ENCODE data around the gene CYP11A1.
"Not testable (repeated sequence)": the region's sequence is repeated elsewhere in the genome, so short reads cannot be mapped to it uniquely, and the experiment has no call there.

The CYP11A1 gene

DNA sequence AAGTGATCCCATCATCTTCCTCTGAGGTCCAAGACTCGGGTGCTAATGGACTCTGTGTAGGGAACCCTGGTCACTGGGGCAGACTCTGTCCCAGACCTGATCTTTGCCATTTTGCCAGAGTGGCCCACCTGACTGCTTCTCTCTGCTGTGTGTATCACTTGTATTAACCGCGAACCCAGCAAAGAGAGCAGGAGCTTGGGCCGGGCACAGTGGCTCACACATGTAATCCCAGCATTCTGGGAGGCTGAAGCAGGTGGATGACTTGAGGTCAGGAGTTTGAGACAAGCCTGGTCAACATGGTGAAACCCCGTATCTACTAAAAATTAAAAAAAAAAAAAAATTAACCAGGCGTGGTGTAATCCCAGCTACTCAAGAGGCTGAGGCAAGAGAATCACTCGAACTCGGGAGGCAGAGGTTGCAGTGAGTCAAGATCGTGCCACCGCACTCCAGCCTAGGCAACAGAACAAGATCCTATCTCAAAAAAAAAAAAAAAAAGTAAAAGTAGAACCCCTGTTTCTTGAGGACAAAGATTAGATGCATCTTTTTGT, 32.9 kb upstream of the CYP11A1 start:
- DNase-seq = no peak

DNA sequence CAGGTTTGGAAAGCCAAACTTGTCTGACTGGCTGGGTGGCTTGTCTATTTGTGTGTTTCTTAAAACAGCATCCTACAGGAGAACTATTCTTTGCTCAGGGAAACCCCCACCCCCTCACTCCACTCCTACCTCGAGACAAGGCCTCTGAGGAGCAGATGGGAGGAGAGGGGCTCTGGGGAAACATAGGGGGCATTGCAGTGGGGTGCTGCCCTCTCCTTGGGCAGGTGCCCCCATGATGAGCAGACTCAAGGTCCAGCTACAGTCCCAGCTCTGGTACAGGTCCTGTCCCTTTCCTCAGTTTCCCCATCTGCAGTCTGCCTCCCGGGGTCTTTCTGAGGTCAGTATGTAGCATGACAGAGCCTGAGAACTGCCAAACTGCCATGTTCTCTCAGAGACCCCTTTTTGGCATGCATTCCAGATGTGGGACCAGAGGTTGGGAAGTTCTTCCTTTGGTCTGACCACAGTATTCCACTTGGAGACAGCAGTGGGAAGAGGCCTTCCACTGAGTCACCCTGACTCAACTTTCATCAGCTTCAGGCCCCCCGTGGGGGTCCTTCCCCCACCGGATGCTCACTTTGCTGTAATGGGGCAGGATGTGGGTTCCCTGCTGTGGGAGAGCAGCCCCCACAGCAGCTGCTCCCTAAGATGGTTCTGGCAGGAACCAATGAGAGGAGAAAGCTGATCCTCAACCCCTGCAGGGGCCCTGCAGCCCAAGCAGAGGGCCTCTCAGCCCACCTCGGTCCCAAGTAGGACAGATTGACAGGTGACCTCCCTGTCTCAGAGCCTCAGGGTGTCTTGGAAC, 32.3 kb upstream of the CYP11A1 start:
- DNase-seq = no peak

DNA sequence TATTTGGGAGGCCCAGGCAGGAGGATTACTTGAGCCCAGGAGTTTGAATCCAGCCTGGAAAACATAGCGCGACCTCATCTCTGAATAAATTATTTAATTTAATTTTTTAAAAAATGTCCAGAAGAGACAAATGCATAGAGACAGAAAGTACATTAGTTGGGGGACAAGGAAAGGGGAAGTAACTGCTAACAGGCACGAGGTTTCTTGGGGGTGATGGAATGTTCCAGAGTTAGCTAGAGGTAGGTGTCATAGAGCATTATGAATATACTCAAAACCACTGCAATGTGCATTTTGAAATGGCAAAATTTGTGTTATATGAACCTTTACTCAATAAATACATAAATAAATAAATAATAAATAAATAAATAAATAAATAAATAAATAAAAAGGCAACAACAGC, 31.7 kb upstream of the CYP11A1 start:
- no peak for DNase-seq

DNA sequence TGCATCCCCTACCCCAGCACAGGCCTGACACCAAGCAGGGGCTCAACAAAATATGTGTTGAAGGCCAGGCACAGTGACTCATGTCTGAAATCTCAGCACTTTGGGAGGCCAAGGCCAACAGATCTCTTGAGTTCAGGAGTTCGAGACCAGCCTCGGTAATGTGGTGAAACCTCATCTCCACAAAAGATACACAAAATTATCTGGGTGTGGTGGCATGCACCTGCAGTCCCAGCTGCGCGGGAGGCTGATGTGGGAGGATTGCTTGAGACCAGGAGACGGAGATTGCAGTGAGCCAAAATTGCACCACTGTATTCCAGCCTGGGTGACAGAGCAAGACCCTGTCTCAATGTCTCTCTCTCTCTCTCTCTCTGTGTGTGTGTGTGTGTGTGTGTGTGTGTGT, 30.7 kb upstream of the CYP11A1 start:
- DNase-seq = no peak

DNA sequence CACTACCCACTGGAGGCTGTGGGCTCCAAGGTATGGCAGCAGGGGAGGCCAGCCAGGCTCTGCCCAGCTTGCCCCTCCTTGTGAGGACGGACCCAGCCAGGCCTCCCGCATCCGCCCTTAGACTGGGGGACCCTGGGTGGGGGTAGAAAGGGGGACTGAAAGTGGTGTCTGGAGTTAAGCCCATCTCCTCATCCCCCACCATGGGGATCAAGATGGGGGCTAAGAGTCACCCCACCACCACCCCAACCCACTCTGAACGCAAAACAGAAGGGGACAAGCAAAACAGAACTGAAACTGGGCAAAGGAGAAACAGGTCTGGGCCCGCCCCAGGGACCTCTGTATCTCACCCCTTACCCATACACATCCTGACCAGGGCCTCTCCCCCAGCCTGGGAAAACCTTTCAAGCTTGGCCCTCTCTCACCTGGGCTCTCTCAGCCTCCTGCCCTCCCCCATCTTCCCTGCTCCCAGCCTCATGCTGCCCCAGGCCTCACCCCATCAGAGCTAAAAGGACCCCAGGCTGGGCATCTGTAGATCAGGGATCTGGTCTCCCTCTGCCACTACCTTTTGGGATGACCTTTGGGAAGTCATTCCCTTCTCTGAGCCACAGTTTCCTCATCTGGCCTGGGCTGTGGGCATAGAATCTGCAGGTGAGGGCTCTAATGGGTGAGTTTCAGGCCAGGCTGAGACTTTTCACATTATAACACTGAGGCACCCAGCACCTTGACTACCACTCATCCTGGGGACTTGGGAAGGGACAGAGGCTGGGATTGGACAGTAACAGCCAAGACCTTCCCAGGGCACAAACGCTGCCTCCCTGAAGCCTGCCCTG, 30.0 kb upstream of the CYP11A1 start:
- DNase-seq = no peak

DNA sequence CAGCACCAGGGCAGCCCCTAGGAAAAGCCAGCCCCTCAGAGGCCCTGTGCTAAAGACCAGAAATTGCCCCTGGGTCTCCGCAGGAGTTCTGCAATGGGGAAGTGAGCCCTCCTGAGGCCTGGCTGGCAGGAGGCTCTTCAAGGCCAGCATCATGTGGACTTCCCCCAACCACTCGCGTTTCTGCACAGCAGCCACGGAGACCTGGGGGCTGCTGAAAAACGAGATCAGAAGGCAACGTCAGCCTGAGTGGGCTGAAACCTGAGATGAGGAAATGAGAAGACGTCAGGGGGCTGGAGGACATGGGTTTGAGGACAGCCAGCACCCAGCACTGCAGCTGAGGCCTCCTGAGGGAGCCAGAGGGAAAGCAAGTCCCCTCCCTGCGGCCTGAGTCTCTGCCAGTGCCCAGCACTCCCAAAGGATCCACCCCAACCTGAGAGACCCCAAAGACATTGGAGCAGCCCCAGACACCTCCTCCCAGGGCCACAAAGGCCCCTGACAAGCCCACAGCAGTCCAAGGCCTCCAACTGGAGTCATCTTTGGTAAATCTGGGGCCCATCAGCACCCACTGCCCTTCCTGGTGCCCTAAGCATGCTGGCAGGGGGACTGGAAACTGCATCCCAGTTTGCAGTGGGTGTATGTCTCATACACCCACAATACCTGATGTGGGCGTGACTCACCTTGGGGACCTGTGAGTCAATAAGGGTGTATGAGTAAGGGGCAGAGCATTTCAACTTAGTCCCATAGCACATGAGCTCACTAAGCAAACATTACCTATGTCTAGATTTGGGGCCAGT, 29.2 kb upstream of the CYP11A1 start:
- no peak for DNase-seq

DNA sequence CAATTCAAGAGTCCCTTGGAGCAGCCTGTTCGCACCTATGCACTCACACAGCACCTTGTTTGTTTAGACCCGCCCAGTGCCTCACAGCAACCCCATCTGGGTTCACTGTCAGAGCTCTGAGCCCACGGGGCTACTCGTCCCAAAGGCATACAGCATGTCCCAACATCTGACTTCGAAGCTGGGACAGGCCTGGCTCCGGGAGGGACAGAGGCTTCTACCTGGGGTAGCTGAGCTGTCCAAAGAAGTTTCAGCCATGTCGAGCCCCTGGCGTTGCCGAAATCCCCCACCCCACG, 28.6 kb upstream of the CYP11A1 start:
- no peak for DNase-seq

DNA sequence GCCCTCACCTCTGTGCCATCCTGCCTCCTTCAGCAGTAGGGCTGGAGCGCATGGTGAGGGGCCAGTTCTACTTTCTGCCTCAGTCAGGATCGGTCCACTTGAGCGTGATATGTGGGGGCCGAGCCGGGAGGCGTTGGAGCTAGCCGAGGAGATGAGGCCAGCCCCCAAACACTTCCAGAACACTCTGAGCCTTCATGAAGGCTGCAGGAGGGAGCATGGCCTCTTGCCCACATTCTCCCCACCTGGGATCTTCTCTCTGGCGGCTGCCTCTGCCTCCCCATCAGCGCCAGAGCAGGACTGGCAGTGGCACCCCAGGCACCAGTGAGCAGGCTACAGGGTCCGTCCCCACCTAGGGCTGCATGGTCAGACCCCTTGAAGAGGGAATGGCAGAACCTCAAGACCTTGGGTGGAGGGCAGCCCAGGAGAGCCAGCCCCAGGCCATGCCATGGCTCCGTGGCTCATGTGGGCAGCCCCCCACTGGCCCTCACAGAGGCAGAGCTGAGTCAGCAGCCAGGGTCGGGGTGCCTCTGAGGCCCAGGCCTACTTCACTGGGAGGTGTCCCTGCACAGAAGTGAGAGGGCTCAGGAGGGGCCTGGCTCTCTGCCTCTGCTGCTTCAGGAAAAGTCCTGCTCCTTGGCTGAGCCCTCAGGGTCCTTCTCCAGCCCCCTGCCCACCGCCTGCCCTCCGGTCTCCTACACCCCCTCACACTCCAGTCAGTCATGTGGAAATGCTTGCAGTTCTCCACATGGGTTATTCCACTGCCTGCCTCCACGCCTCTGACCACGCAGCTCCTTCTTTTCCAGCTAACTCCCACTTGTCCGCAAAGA, 28.1 kb upstream of the CYP11A1 start:
- no peak for DNase-seq

DNA sequence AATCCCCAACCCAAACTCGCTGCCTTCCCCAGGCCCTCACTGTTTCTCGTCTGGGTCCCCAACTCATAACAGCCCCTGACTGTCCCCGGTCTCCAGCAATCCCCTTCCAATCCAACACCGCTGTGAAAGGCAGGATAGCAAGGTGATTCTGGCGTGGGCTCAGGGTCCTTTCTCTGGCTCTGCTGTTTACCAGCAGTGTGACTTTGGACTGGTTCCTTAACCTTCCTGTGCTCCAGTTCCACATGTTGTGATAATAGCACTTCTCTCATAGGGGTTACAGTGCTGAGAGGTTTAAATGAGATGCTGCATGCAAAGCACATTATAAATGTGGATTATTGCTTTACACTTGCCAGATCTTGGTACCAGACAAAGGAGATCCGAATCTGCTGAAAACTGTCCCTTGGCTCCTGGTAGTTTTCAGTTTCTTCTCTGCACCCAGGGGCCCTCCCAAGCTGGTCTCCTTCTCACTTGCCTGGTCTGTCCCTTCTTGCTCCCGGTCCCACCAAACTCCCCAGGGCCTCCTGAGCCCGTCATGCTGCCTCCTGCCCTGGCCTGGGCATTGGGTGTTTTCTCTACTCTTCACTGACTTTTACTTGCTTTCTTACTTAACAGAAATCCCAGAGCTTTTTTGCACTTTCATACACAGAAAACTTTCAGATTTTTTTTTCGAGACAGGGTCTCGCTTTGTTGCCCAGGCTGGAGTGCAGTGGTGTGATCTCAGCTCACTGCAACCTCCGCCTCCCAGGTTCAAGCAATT, 26.8 kb upstream of the CYP11A1 start:
- no peak for DNase-seq

DNA sequence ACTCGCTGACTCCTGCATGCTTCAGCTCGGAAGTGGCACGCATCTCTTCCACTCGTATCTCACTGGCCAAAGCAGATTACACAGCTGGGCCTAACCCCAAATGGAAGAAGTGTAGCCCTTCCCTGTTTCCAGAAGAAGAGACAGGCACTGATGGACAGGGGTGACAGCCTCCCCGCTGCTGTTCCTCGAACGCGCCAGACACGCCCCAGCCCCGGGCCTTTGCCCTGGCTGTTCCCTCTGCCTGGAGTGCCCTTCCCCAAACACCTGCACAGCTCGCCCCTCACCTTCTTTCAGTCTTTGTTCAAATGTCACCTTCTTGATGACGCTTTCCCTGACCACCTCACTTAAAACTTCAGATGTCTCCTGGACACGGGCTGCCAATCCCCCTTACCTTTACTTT, 26.0 kb upstream of the CYP11A1 start:
- no peak for DNase-seq

DNA sequence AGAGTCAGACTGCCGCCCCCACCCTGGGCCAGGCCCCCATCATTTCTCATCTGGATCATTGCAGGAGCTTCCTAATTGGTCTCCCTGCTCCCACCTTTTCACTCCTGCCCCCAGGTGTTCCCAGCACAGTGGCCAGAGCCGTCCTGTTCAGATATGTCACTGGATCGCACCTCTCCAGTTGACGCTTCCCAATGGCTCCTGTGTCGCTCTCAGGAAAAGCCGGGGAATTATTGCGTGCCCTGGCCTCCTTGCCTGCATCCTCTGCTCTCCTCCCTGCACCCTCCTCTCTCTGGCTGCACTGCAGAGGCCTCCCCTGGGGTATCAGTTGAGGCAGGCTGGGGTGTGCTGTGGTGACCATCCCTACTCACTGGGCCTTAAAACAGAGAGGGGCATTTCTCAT, 25.5 kb upstream of the CYP11A1 start:
- DNase-seq = no peak

DNA sequence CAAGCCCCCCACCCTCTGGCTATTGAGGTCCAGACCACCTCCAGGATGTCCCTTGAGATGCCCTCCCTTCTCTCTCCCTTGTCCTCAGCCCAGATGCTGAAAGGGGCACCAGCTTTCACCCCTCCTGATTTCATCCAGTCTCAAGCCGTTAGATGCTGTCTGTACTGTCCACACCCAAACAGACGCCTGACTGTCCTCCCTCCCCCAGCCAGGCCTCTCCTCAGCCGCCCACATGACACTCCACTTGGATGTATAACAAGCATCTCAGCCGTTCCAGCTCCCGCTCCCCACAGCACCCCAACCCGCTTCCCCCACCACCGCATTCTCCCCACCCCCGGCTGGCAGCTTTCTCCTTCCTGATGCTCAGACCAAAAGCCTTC, 25.0 kb upstream of the CYP11A1 start:
- no peak for DNase-seq

DNA sequence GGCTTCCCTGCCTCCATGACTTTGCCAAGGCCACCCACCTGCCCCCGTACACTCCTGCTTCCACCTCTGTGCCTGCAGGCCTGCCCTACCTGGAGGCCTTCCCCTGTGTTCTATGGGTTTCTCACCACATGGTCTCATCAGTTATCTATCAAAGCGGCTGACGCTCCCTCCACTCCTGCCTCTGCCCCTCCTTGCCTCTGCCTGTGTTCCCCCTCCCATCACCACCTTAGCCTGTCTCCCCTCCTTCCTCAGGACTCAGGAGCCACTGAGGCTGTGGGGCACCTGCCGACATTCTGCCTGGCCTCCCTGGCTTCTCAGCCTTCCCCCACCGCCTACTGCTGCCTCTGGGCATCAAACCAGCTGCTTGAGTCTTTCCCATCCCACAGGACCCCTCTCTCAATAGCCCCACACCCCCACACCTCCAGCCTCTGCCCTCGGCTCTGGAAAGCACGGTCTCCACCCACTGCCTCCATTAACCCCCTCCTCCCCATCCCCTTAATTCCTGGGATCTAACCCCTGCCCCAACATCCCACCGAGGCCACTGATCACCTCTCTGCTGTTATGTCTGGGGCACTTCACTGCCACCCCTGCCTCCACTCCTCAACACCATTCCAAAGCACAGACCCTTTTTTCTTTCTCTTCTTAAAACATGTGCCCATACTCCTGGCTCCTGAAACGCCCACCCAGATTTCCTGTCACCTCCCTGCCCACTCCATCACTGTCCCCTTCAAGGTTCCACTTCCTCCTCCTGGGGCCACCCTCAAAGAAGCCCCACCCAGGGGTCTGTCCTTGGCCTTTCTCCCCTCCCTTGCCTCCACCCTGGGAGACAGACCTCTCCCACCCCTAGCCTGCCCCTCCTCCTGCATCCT, 24.4 kb upstream of the CYP11A1 start:
- DNase-seq = no peak

DNA sequence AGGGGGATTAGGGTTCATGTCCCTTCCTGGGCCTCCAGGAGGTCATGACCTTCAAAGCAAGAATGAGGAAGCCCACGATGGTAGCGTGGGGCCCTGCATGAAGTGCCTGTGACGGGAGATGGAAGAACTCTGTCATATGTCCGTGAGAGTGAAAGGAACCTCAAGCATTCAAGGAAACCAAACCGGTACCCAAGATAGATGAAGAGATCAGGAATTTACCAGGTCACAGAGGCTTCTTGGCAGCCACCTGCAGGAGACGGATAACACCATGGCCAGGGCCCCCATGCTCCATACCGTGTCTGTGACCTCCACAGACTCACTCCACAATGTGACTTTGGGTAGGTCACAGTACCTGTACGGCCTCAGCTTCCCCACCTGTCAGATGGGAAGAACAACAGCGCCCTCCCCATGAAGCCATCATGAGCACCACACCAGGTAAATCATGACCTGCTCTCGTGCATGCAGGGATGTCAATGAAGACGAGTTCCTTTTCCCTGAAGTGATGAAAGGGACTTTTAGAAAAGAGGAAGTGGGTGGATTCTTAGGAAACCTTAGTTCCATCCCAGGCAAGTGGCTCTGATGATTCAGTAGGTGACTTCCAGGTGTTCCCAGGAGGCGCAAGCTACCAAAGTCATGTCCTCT, 23.3 kb upstream of the CYP11A1 start:
- DNase-seq = no peak

DNA sequence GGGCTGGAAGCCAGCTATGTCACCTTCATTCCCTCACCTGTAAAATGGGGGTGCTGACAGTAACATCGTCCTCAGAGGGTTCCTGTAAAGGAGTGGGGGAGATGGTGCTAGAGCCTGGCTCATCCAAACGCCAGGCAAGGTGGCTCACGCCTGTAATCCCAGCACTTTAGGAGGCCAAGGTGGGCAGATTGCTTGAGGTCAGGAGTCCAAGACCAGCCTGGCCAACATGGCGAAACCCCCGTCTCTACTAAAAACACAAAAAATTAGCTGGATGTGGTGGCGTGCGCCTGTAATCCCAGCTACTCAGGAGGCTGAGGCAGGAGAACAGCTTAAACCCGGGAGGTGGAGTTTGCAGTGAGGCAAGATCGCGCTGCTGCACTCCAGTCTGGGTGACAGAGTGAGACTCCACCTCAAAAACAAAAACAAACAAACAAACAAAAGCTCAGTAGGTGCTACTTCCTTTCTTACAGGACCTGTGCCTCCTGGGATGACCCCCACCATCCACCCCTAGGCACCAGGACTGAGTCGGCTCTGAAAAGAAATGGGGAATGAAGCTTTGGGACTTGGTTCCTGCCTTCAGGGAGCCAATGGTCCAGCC, 22.7 kb upstream of the CYP11A1 start:
- DNase-seq = not testable (repeated sequence)

DNA sequence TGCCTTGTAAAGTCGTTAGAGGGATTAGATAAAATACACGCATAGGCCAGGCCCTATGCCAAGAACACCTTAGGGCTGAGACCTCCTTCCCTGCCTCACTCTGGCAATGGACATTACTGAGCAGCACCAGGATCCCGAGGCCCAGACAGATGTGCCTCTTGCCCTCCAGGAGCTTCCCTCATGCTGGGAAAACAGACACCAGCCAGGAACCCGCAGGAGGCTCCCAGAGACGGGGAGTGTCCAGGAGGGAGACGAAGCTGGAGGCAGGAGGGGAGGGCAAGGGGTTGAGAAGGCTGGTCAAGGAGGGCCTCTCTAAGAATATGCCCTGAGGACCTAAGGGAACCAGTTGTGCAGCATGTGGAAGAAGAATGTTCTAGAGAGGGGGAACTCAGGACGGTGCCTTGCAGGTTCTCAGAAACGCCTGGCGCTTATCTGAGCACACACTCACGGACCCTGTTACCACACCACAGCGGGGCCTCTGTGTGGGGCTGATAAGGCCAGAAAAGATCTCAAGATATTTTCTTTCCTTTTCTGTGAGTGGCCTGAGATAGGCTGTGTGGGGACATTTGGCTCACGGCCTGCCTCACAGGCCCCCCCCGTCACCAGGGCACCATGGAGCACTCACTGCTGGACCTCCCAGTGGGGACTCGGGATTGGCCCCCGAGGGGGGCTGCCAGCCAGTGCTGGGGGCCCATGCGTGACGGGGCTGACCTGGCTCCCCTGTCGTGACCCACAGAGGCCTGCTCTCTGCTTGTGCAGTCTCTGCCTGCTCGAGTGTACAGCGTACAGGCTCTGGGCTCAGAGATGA, 22.0 kb upstream of the CYP11A1 start:
- no peak for DNase-seq

DNA sequence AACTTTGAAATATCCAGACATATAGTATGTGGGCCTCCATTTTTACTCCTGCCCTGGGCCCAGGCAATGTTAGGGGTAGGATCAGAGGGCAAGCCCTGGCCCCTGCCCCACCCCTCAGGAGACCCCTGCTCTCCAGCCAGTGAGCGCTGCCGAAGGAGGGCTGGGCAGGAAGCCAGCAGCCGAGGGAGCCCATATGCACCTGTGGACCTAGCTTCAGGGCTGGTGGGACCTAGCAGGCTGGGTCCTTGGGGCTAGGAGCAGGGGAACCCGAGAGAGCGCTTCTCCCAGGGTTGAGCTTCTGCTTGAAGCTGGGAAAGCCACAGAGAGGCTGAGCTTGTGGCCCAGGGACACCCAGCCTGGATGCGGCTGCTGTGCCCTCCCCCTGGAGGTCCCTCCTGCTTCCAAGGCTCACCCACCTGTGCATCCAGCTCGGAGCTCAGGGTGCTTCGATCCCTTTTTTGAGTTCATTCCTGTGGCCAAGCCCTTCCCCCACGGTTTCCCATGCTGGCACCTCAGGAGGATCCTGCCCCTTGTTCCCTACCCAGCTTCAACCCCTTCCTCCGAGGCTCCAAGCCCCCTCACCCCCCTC, 21.0 kb upstream of the CYP11A1 start:
- DNase-seq = no peak

DNA sequence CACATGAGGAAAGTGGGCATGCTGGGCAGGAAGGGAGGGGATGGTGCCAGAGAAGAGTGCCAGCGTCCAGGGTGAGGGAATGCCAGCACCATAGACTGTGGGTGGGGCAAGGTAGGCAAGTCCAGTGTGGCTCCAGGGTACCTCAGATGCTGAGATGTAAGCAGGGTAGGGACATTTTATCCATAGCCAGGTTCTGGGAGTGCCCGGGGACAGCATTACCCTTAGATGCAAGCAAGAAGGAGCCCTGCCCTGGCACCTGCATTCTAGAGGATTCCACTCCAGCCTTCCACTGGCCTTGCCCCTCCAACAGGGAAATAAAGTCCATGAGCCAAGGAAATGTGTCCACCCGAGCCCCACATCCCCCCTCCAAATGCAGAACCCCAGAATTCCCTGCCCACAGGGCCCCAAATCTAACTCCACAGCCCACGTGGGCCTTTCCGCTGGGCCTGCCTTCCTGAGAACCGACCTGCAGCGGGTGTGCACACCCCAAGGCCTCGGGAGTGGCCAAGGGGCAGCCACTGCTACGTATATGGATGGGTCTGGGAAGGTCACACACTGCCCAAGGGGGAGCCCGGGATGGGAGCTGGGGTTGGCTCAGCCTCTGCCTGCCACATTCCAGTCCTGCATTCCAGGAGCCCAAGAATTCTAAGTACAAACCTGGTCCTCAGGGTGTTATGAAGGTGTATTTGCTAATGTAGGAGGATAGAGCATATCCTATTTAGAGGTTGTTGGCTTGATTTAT, 20.3 kb upstream of the CYP11A1 start:
- DNase-seq = no peak

Measured in NCI-H524 treated with DMSO at 0.1 percent for 48 hours (cell line).